Measurements from ENCODE around the gene ESR2. TPM values are rescaled to one million over a fixed set of nuclear protein-coding genes. Genes with fewer than 3 reads are reported as not detected.

The ESR2 gene
- polyA plus RNA-seq, 1 of the 3 experiments (the other 2 are of a cell fraction) = 0.03 TPM

- no peaks in the 10 kb centered on the region for H3K9me2 ChIP-seq
- H3K4me2 ChIP-seq = no peak overlapping the region
- DNase-seq = no peak
- H3K4me1 ChIP-seq (ENCODE audit: control insufficient read depth in 1 of 2, insufficient read depth in 2 of 2, low read depth in 1 of 2, low read length in 1 of 2) = no peaks in the 10 kb centered on the region
- no peak overlapping the region for H2AFZ ChIP-seq (ENCODE audit: low read depth)
- no peaks in the 10 kb centered on the region for H4K20me1 ChIP-seq (ENCODE audit: insufficient read depth)
- ChIA-PET CTCF (no interaction called here), POLR2A (no interaction called here)
- WGBS (ENCODE audit: low lambda C conversion rate) = 84% methylated on average over 5 of the region's 7 CpGs
- H3F3A ChIP-seq (replicated peaks; ENCODE audit: insufficient read depth) = no peaks in the 10 kb centered on the region
- H3K79me2 ChIP-seq (ENCODE audit: insufficient read depth) = no peaks in the 10 kb centered on the region
- H3K9ac ChIP-seq = no peak overlapping the region
- no peaks in the 10 kb centered on the region for H3K9me3 ChIP-seq
- peaks cover 0 to 3% of the 10 kb centered on the region in 2 experiments for H3K36me3 ChIP-seq (replicated peaks in 1 of 2; ENCODE audit: control insufficient read depth in 1 of 2, insufficient read depth in 2 of 2, low read length in 1 of 2)
- H3K4me3 ChIP-seq (ENCODE audit: low read depth in 2 of 2, low read length in 1 of 2) = no peak overlapping the region
- TF ChIP-seq RXRA (IDR thresholded peaks at IDR 0.05; ENCODE audit: borderline replicate concordance, low read depth) (no peak), YY1 (IDR thresholded peaks at IDR 0.05; ENCODE audit: low read depth) (no peak), RAD21 (IDR thresholded peaks at IDR 0.05; ENCODE audit: low read length) (no peak), USF1 (IDR thresholded peaks at IDR 0.05; ENCODE audit: borderline replicate concordance, low read depth) (no peak), TAF1 (IDR thresholded peaks at IDR 0.05; ENCODE audit: borderline replicate concordance, low read depth, low read length) (no peak), RFX5 (IDR thresholded peaks at IDR 0.05; ENCODE audit: low read length) (no peak), ELF1 (IDR thresholded peaks at IDR 0.05) (no peak), ZBTB33 (IDR thresholded peaks at IDR 0.05; ENCODE audit: borderline replicate concordance, low read depth) (no peak), REST (IDR thresholded peaks at IDR 0.05; ENCODE audit: low read depth, low read length) (no peak)
- H3K27ac ChIP-seq (ENCODE audit: low read depth in 2 of 2, low read length in 1 of 2) = no peak overlapping the region
- H3K27me3 ChIP-seq (ENCODE audit: insufficient read depth) = no peaks in the 10 kb centered on the region
These were observed 179.4 kb downstream of the ESR2 start for GRCh38 chr14:64114796-64115195.

- Histone ChIP-seq H4K20me1 (ENCODE audit: insufficient read depth) (no peaks in the 10 kb centered on the region), H3K36me3 (replicated peaks in 1 of 2; ENCODE audit: control insufficient read depth in 1 of 2, insufficient read depth in 2 of 2, low read length in 1 of 2) (peaks cover 0 to 3% of the 10 kb centered on the region in 2 experiments), H3K27ac (ENCODE audit: low read depth in 2 of 2, low read length in 1 of 2) (no peak overlapping the region), H3K9me3 (no peaks in the 10 kb centered on the region), H2AFZ (ENCODE audit: low read depth) (no peak overlapping the region), H3K79me2 (ENCODE audit: insufficient read depth) (no peaks in the 10 kb centered on the region), H3K9ac (no peak overlapping the region), H3K4me1 (ENCODE audit: control insufficient read depth in 1 of 2, insufficient read depth in 2 of 2, low read depth in 1 of 2, low read length in 1 of 2) (no peaks in the 10 kb centered on the region), H3K27me3 (ENCODE audit: insufficient read depth) (no peaks in the 10 kb centered on the region), H3K4me2 (no peak overlapping the region), H3K9me2 (no peaks in the 10 kb centered on the region), H3F3A (replicated peaks; ENCODE audit: insufficient read depth) (no peaks in the 10 kb centered on the region), H3K4me3 (ENCODE audit: low read depth in 2 of 2, low read length in 1 of 2) (no peak overlapping the region)
- ChIA-PET CTCF (interaction anchor here (0.6 kb wide), 1 partner anchor 1733 kb away, joined by 3 read pairs; no protein-coding TSS in a partner anchor), POLR2A (no interaction called here)
- no peak for DNase-seq
- 96% methylated on average over 9 of the region's 9 CpGs for WGBS (ENCODE audit: low lambda C conversion rate)
- TF ChIP-seq MXI1 (IDR thresholded peaks at IDR 0.05; ENCODE audit: low read depth, low read length) (no peak), SIN3A (IDR thresholded peaks at IDR 0.05; ENCODE audit: borderline replicate concordance, low read depth, low read length) (no peak), TAF1 (IDR thresholded peaks at IDR 0.05; ENCODE audit: borderline replicate concordance, low read depth, low read length) (no peak), GABPA (IDR thresholded peaks at IDR 0.05; ENCODE audit: low read depth) (no peak), ZBTB33 (IDR thresholded peaks at IDR 0.05; ENCODE audit: borderline replicate concordance, low read depth) (no peak), POLR2AphosphoS5 (IDR thresholded peaks at IDR 0.05; ENCODE audit: low read depth, low read length) (no peak)
These were observed 180.0 kb downstream of the ESR2 start for GRCh38 chr14:64114166-64114565.

Measured in SK-N-SH (cell line).